Neural cell (in vitro differentiated cells): ENCODE data around the gene RARS1.

Source experiments
- EP300 ChIP-seq: fragments of 450-650 bp; conservative IDR thresholded peaks from 2 replicates; pipeline ENCODE4 v1.6.1; 2014; ENCODE audit warnings: antibody characterized with exemption, mild to moderate bottlenecking, moderate library complexity; ENCODE audit not compliant: poor library complexity, severe bottlenecking
- EZH2 ChIP-seq: fragments of 200-600, 300-800 bp; shearing (Covaris generic), sonication (generic); IDR thresholded peaks from 2 replicates; pipeline ENCODE4 v1.6.1; 2014; ENCODE audit warnings: antibody characterized with exemption, low read length, borderline replicate concordance, mild to moderate bottlenecking; ENCODE audit not compliant: insufficient read depth, poor library complexity, severe bottlenecking
- MXI1 ChIP-seq: fragments of 450-650 bp; conservative IDR thresholded peaks from 2 replicates; pipeline ENCODE4 v1.6.1; 2014; ENCODE audit warnings: antibody characterized with exemption, mild to moderate bottlenecking; ENCODE audit not compliant: poor library complexity, severe bottlenecking
- POLR2AphosphoS5 ChIP-seq: IDR thresholded peaks from 2 replicates; pipeline ENCODE4 v1.6.1; 2012
- TF ChIP-seq, protein P1 (sequence below): IDR thresholded peaks from 2 replicates; pipeline ENCODE4 v1.6.1; 2012; ENCODE audit warnings: borderline replicate concordance
- TF ChIP-seq, protein P2 (sequence below): fragments of 450-650 bp; IDR thresholded peaks from 2 replicates; pipeline ENCODE4 v1.5.1; 2014; ENCODE audit warnings: antibody characterized with exemption, mild to moderate bottlenecking, moderate library complexity; ENCODE audit not compliant: poor library complexity, severe bottlenecking

DNA sequence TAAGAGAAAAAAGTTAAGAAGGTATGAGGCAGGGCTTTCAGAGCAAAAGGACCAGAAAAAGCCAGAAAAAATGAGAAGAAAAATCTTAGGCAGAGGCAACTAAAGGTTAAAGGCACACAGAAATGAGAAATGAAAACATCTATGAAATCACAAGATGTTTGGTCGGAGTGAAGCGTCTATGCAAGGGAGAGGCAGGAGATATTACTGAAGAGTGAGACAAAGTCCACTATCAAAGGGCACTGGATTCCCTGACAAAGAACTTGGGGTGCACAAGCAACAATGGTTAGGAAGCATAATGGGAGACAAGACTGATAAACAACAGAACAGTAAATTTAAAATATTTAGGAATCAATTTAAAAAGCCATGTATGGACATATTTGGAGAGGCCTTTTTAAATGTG lies 76.0 kb downstream of the RARS1 start:
- TF ChIP-seq, protein P1, sequence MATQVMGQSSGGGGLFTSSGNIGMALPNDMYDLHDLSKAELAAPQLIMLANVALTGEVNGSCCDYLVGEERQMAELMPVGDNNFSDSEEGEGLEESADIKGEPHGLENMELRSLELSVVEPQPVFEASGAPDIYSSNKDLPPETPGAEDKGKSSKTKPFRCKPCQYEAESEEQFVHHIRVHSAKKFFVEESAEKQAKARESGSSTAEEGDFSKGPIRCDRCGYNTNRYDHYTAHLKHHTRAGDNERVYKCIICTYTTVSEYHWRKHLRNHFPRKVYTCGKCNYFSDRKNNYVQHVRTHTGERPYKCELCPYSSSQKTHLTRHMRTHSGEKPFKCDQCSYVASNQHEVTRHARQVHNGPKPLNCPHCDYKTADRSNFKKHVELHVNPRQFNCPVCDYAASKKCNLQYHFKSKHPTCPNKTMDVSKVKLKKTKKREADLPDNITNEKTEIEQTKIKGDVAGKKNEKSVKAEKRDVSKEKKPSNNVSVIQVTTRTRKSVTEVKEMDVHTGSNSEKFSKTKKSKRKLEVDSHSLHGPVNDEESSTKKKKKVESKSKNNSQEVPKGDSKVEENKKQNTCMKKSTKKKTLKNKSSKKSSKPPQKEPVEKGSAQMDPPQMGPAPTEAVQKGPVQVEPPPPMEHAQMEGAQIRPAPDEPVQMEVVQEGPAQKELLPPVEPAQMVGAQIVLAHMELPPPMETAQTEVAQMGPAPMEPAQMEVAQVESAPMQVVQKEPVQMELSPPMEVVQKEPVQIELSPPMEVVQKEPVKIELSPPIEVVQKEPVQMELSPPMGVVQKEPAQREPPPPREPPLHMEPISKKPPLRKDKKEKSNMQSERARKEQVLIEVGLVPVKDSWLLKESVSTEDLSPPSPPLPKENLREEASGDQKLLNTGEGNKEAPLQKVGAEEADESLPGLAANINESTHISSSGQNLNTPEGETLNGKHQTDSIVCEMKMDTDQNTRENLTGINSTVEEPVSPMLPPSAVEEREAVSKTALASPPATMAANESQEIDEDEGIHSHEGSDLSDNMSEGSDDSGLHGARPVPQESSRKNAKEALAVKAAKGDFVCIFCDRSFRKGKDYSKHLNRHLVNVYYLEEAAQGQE, result no peak
- TF ChIP-seq EZH2, result no peak
- no peak for TF ChIP-seq MXI1
- no peak for TF ChIP-seq EP300
- TF ChIP-seq, protein P2, sequence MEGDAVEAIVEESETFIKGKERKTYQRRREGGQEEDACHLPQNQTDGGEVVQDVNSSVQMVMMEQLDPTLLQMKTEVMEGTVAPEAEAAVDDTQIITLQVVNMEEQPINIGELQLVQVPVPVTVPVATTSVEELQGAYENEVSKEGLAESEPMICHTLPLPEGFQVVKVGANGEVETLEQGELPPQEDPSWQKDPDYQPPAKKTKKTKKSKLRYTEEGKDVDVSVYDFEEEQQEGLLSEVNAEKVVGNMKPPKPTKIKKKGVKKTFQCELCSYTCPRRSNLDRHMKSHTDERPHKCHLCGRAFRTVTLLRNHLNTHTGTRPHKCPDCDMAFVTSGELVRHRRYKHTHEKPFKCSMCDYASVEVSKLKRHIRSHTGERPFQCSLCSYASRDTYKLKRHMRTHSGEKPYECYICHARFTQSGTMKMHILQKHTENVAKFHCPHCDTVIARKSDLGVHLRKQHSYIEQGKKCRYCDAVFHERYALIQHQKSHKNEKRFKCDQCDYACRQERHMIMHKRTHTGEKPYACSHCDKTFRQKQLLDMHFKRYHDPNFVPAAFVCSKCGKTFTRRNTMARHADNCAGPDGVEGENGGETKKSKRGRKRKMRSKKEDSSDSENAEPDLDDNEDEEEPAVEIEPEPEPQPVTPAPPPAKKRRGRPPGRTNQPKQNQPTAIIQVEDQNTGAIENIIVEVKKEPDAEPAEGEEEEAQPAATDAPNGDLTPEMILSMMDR, result no peak
- no peak for TF ChIP-seq POLR2AphosphoS5
